ENCODE data around the gene INPP5D. TPM values are rescaled to one million over a fixed set of nuclear protein-coding genes. Genes with fewer than 3 reads are reported as not detected.
"Not testable (repeated sequence)": the region's sequence is repeated elsewhere in the genome, so short reads cannot be mapped to it uniquely, and the experiment has no call there.

The INPP5D gene
- total RNA-seq, 4 donors from 2014 or later: 7.8 to 40.4 (median 26.1) TPM

DNA sequence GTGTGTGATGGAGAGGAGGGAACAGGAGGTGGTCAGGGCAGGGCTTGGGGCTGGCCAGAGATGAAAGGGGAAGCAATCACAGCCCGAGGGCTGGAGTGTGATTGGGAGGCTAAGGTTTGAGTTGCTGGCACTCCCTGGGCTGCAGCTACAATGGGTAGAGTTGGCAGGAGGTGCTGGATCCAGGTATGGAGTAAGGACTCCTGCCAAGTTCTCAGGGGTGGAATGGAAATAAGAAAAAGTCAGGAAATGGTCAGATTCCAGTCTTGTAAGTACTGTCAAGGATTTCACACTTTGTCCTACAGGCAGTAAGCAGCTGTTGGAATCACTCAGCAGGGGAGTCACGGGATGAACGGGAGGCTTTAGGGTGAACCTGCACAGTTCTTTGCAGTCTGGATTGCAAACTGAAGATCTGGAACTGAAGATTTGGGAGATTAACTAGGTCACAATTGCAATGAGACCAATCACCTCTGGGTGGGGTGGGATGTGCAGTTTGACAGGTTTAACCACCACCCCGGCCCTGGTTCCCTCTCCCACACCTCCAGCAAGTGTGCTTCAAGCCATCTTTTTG is 10.9 kb upstream of the INPP5D start:
- Histone ChIP-seq H3K27me3 (no peaks in the 10 kb centered on the region), H3K36me3 (no peaks in the 10 kb centered on the region), H3K4me1 (peaks cover 0 to 6% (median 2%) of the 10 kb centered on the region in 4 donors), H3K27ac (no peak overlapping the region), H3K9me3 (no peaks in the 10 kb centered on the region), H3K4me3 (no peak overlapping the region)
- TF ChIP-seq POLR2AphosphoS5 (IDR thresholded peaks at IDR 0.05) (no peak), POLR2A (IDR thresholded peaks at IDR 0.05) (no peak), EP300 (IDR thresholded peaks at IDR 0.05; ENCODE audit: low read depth) (no peak)
- TF ChIP-seq, protein P1, sequence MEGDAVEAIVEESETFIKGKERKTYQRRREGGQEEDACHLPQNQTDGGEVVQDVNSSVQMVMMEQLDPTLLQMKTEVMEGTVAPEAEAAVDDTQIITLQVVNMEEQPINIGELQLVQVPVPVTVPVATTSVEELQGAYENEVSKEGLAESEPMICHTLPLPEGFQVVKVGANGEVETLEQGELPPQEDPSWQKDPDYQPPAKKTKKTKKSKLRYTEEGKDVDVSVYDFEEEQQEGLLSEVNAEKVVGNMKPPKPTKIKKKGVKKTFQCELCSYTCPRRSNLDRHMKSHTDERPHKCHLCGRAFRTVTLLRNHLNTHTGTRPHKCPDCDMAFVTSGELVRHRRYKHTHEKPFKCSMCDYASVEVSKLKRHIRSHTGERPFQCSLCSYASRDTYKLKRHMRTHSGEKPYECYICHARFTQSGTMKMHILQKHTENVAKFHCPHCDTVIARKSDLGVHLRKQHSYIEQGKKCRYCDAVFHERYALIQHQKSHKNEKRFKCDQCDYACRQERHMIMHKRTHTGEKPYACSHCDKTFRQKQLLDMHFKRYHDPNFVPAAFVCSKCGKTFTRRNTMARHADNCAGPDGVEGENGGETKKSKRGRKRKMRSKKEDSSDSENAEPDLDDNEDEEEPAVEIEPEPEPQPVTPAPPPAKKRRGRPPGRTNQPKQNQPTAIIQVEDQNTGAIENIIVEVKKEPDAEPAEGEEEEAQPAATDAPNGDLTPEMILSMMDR (IDR thresholded peaks at IDR 0.05): no peak
- 20 to 33% methylated on average over 3 to 4 of the region's 4 CpGs for WGBS, 2 donors (ENCODE audit: low coverage in 1 of 2)
- in situ Hi-C loops (cut with MboI; ENCODE audit: low pct_ligation_motif_present in 1 of 4, low pct_unique_long_range_greater_than_20kb in 1 of 4, low sequenced_read_pairs in 3 of 4) (loop anchor here in 1 of 4 donors (25.0 kb wide), 1 partner anchor 187 kb away; the partner anchor contains the start of gene SNORC), intact Hi-C loops (cut with DNase I; ENCODE audit: low total_unique reads) (no loop called here)
- no peak for DNase-seq

DNA sequence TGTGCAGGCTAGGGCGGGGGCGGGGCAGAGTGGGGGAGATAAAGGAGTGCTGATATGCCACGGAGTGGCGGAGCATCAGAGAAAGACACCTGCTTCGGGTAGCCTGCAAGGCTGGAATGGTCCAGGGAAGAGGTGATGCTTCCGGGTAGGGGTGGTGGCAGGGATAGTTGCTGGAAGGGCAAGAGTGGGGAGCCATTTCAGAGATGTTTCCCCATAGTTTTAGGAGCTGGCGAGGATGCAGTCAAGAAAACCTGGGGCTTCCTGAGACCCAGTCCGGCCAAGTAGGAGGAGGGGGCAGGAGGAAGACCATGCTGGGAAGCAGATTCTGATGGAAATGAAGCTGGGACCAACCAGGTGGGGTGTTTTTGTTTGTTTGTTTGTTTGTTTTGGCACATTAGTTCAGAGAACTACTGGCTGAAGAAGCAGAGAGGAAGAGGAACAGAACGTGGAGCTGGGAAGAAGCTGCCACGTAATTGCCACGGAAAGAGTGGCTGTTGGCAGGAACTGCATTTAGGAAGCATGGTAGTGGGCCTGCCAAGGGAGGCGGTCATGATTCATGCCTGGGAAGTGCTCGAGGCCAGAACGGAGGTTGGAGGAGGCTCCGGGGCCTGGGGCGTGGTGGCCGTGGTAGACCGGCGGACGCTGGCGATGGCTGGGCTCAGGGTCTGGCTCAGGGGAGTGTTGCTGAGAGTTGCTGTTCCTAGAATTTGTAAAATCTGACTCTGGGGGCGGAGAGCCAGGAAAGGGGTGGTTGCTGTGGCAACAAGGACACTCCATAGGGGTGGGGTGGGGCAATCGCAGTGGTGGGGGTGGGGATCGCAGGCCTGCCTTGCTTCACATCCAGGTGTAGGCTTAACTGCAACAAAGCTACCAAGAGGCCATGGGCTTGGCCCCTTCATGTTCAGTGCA is 8.6 kb upstream of the INPP5D start:
- intact Hi-C loops (cut with DNase I; ENCODE audit: low total_unique reads) (no loop called here), in situ Hi-C loops (cut with MboI; ENCODE audit: low pct_ligation_motif_present in 1 of 4, low pct_unique_long_range_greater_than_20kb in 1 of 4, low sequenced_read_pairs in 3 of 4) (loop anchor here in 1 of 4 donors (10.0 kb wide), 1 partner anchor 197 kb away; no protein-coding TSS in a partner anchor)
- Histone ChIP-seq H3K27me3 (no peaks in the 10 kb centered on the region), H3K36me3 (no peaks in the 10 kb centered on the region), H3K27ac (no peak overlapping the region), H3K4me3 (no peak overlapping the region), H3K4me1 (peaks cover 0 to 6% (median 2%) of the 10 kb centered on the region in 4 donors), H3K9me3 (no peaks in the 10 kb centered on the region)
- DNase-seq: no peak
- TF ChIP-seq POLR2A (IDR thresholded peaks at IDR 0.05) (no peak), POLR2AphosphoS5 (IDR thresholded peaks at IDR 0.05) (no peak)
- TF ChIP-seq, protein P1 (IDR thresholded peaks at IDR 0.05): no peak
- 63 to 71% methylated on average over 11 to 24 of the region's 24 CpGs for WGBS, 2 donors (ENCODE audit: low coverage in 1 of 2)

DNA sequence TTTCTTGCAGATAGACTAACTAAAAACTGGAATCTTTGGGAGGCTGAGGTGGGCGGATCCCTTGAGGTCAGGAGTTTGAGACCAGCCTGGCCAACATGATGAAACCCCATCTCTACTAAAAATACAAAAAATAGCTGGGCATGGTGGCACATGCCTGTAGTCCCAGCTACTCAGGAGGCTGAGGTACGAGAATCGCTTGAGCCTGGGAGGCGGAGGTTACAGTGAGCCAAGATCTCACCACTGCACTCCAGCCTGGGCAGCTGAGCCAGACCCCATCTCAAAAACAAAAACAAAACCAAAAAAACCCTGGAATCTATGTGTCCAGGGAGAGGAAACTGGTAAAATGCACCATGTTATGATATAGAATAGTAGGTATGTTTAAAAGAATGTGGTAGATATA is 7.6 kb upstream of the INPP5D start:
- H3K27ac ChIP-seq; DNase-seq; H3K4me3 ChIP-seq; H3K4me1 ChIP-seq; intact Hi-C loops (cut with DNase I; ENCODE audit: low total_unique reads); H3K36me3 ChIP-seq; H3K9me3 ChIP-seq; H3K27me3 ChIP-seq: not testable (repeated sequence)
- in situ Hi-C loops (cut with MboI; ENCODE audit: low pct_ligation_motif_present in 1 of 4, low pct_unique_long_range_greater_than_20kb in 1 of 4, low sequenced_read_pairs in 3 of 4): loop anchor here in 1 of 4 donors (10.0 kb wide), 1 partner anchor 198 kb away; no protein-coding TSS in a partner anchor
- 96% methylated on average over 4 of the region's 4 CpGs; no CpG with 5 or more reads in 1 of the 2 donors for WGBS, 2 donors (ENCODE audit: low coverage in 1 of 2)

DNA sequence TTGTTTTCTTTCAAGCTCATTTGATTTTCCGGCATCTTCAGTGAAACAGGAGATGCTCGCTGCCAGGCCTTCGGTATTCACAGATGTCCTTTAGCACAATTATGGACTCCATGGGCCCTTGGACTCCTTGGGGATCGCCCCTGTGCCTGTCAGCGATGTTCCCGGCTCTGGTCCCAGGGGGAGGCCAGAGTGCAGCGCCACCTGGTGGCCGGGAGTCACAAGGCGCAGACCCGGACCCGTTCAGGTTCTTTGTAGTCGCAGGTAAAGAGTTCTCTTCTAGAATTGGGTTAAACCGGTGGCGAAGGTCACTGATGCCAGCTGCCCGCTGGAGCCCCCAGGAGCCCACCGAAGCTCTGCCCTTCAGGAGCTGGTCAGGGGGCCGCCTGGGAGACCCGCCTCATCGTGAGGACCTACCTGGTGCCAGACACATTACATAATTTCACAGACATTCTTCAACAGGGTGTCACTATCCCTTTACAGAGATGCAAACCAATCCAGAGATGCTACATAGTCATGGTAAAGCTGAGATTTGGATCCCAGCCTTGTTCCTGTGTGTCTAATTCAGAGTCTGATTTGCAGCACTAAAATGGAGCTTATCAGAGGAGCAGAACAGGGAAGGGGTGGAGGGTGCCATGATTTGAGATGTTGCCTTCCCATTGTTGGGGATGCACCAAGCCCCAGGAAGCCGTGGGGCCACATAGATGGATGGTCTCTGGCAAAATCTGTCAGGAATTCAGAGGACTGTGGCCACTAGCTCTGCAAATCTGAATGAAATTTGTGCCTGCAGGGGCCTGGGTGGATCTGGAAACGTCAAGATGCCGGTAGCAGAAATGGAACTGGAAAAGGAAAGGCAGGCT is 6.0 kb upstream of the INPP5D start:
- WGBS, 2 donors (ENCODE audit: low coverage in 1 of 2): 27% methylated on average over 22 of the region's 22 CpGs; no CpG with 5 or more reads in 1 of the 2 donors
- H3K27ac ChIP-seq: no peak overlapping the region
- no peaks in the 10 kb centered on the region for H3K27me3 ChIP-seq
- no peaks in the 10 kb centered on the region for H3K36me3 ChIP-seq
- intact Hi-C loops (cut with DNase I; ENCODE audit: low total_unique reads): no loop called here
- no peaks in the 10 kb centered on the region for H3K9me3 ChIP-seq
- in situ Hi-C loops (cut with MboI; ENCODE audit: low pct_ligation_motif_present in 1 of 4, low pct_unique_long_range_greater_than_20kb in 1 of 4, low sequenced_read_pairs in 3 of 4): loop anchor here in 1 of 4 donors (10.0 kb wide), 1 partner anchor 199 kb away; no protein-coding TSS in a partner anchor
- no peak for TF ChIP-seq POLR2AphosphoS5 (IDR thresholded peaks at IDR 0.05)
- no peak for TF ChIP-seq POLR2A (IDR thresholded peaks at IDR 0.05)
- no peak for TF ChIP-seq EP300 (IDR thresholded peaks at IDR 0.05; ENCODE audit: low read depth)
- TF ChIP-seq, protein P1 (IDR thresholded peaks at IDR 0.05): peak; percentile 88 to 94 (median 91)
- peak; percentile 75 for DNase-seq
- H3K4me1 ChIP-seq: peaks cover 0 to 6% (median 3%) of the 10 kb centered on the region in 4 donors
- no peak overlapping the region for H3K4me3 ChIP-seq

All from transverse colon (tissue), 4 donors.